OCI-LY1 (cell line): Measurements from ENCODE around the gene HBS1L.

Experiments
- H2AFZ ChIP-seq: fragments of 200-600 bp; sonication (generic), shearing (Covaris generic); 2 replicates; pipeline ENCODE4 v1.6.0; 2014; ENCODE audit warnings: antibody characterized with exemption, mild to moderate bottlenecking, low read length
- H3F3A ChIP-seq: fragments of 200-600 bp; sonication (generic), shearing (Covaris generic); 2 replicates; pipeline ENCODE4 v1.6.0; 2014; ENCODE audit warnings: mild to moderate bottlenecking, antibody characterized with exemption, low read length, moderate library complexity; ENCODE audit not compliant: insufficient read depth
- H3K27ac ChIP-seq: fragments of 200-600 bp; sonication (generic); 2 replicates; pipeline ENCODE4 v1.5.1; 2014; ENCODE audit warnings: low read length, mixed run types, mild to moderate bottlenecking, low read depth; ENCODE audit not compliant: poor library complexity, severe bottlenecking
- H3K27me3 ChIP-seq: fragments of 200-600 bp; sonication (generic); 2 replicates; pipeline ENCODE4 v1.6.0; 2014; ENCODE audit warnings: antibody characterized with exemption, mild to moderate bottlenecking, low read length, moderate library complexity; ENCODE audit not compliant: insufficient read depth
- H3K36me3 ChIP-seq: fragments of 200-600 bp; sonication (generic); 2 replicates; pipeline ENCODE4 v1.6.1; 2014; ENCODE audit warnings: mild to moderate bottlenecking, antibody characterized with exemption, low read length, moderate library complexity, mixed read lengths; ENCODE audit not compliant: insufficient read depth
- H3K4me1 ChIP-seq: fragments of 200-600 bp; sonication (generic); 2 replicates; pipeline ENCODE4 v1.5.1; 2014; ENCODE audit warnings: mild to moderate bottlenecking, low read length, moderate library complexity; ENCODE audit not compliant: insufficient read depth, severe bottlenecking
- H3K4me2 ChIP-seq: fragments of 200-600 bp; sonication (generic), shearing (Covaris generic); 2 replicates; pipeline ENCODE4 v1.6.1; 2014; ENCODE audit warnings: low read length
- H3K4me3 ChIP-seq: fragments of 200-600 bp; sonication (generic); 2 replicates; pipeline ENCODE4 v1.5.1; 2014; ENCODE audit warnings: low read length, low read depth, mild to moderate bottlenecking, mixed read lengths; ENCODE audit not compliant: poor library complexity, severe bottlenecking
- H3K79me2 ChIP-seq: fragments of 200-600 bp; shearing (Covaris generic); 2 replicates; pipeline ENCODE4 v1.6.1; 2016; ENCODE audit warnings: mixed run types, low read length, mixed read lengths; ENCODE audit not compliant: insufficient read depth
- H3K9ac ChIP-seq: fragments of 200-600 bp; sonication (generic), shearing (Covaris generic); 2 replicates; pipeline ENCODE4 v1.6.1; 2014; ENCODE audit warnings: mild to moderate bottlenecking, low read length, mixed read lengths
- H3K9me2 ChIP-seq: fragments of 200-600 bp; sonication (generic), shearing (Covaris generic); 2 replicates; pipeline ENCODE4 v1.6.1; 2014; ENCODE audit warnings: low read depth, mild to moderate bottlenecking, low read length, mixed read lengths
- H3K9me3 ChIP-seq: fragments of 200-600 bp; shearing (Covaris generic); 2 replicates; pipeline ENCODE4 v1.6.1; 2014; ENCODE audit warnings: low read length, mixed read lengths
- H4K20me1 ChIP-seq: fragments of 200-600 bp; sonication (generic), shearing (Covaris generic); 2 replicates; pipeline ENCODE4 v1.6.0; 2016; ENCODE audit warnings: mild to moderate bottlenecking, low read length; ENCODE audit not compliant: insufficient read depth
- CTCF ChIP-seq: fragments of 200-600 bp; sonication (generic), shearing (Covaris generic); IDR thresholded peaks from 2 replicates; pipeline ENCODE4 v1.5.1; 2017; ENCODE audit warnings: mild to moderate bottlenecking, antibody characterized with exemption, low read length, moderate library complexity, mixed read lengths
- EZH2 ChIP-seq: fragments of 200-600 bp; sonication (generic), shearing (Covaris generic); IDR thresholded peaks from 2 replicates; pipeline ENCODE4 v1.8.0; 2017; ENCODE audit warnings: borderline replicate concordance, mixed run types, mild to moderate bottlenecking, antibody characterized with exemption, low read length, moderate library complexity, mixed read lengths

The HBS1L gene

GRCh38 chr6:134990262-134990661, 64.4 kb downstream of the HBS1L start:
- H3K4me2 ChIP-seq: no peak overlapping the region
- no peak for TF ChIP-seq EZH2
- TF ChIP-seq CTCF: no peak
- H3K9me3 ChIP-seq: no peaks in the 10 kb centered on the region
- H3K36me3 ChIP-seq: peaks cover 64% of the 10 kb centered on the region
- H3K27me3 ChIP-seq: no peaks in the 10 kb centered on the region
- H3F3A ChIP-seq: 0 out of 2 replicates have a peak, but pooled peaks cover 3% of the 10 kb centered on the region
- H3K9me2 ChIP-seq: no peaks in the 10 kb centered on the region
- no peaks in the 10 kb centered on the region for H3K4me1 ChIP-seq
- no peak overlapping the region for H3K4me3 ChIP-seq
- H2AFZ ChIP-seq: no peak overlapping the region
- no peak overlapping the region for H3K27ac ChIP-seq
- H4K20me1 ChIP-seq: no peaks in the 10 kb centered on the region
- no peaks in the 10 kb centered on the region for H3K79me2 ChIP-seq
- no peak overlapping the region for H3K9ac ChIP-seq

- no peaks in the 10 kb centered on the region for H3F3A ChIP-seq
Measured at GRCh38 chr6:134984821-134985220, 69.8 kb downstream of the HBS1L start.

GRCh38 chr6:134983823-134984222, 70.8 kb downstream of the HBS1L start:
- no peaks in the 10 kb centered on the region for H3K79me2 ChIP-seq
- H3K36me3 ChIP-seq: peaks cover 57% of the 10 kb centered on the region

More at GRCh38 chr6:134984821-134985220, 69.8 kb downstream of the HBS1L start:
- Histone ChIP-seq H3K79me2 (no peaks in the 10 kb centered on the region), H3K9ac (no peak overlapping the region), H3K4me2 (no peak overlapping the region), H3K9me2 (no peaks in the 10 kb centered on the region), H3K9me3 (no peaks in the 10 kb centered on the region), H2AFZ (no peak overlapping the region), H3K27me3 (no peaks in the 10 kb centered on the region), H3K27ac (no peak overlapping the region), H3K4me3 (no peak overlapping the region), H3K4me1 (no peaks in the 10 kb centered on the region), H4K20me1 (no peaks in the 10 kb centered on the region), H3K36me3 (peaks cover 57% of the 10 kb centered on the region)
- TF ChIP-seq CTCF (no peak), EZH2 (no peak)

More at GRCh38 chr6:134983823-134984222, 70.8 kb downstream of the HBS1L start:
- no peaks in the 10 kb centered on the region for H3K4me1 ChIP-seq
- H3K27ac ChIP-seq: no peak overlapping the region
- H3F3A ChIP-seq: no peaks in the 10 kb centered on the region
- no peaks in the 10 kb centered on the region for H3K9me2 ChIP-seq
- H3K9ac ChIP-seq: no peak overlapping the region
- TF ChIP-seq CTCF (no peak), EZH2 (no peak)
- no peak overlapping the region for H3K4me2 ChIP-seq
- no peak overlapping the region for H3K4me3 ChIP-seq
- no peak overlapping the region for H2AFZ ChIP-seq
- no peaks in the 10 kb centered on the region for H3K9me3 ChIP-seq
- no peaks in the 10 kb centered on the region for H3K27me3 ChIP-seq
- no peaks in the 10 kb centered on the region for H4K20me1 ChIP-seq
